GM18870 (cell line): Measurements from ENCODE around the gene HOGA1.
"Not testable (repeated sequence)": the region's sequence is repeated elsewhere in the genome, so short reads cannot be mapped to it uniquely, and the experiment has no call there.

Experiments
- ATAC-seq: cut with Tn5 transposase; IDR thresholded peaks from one replicate; pipeline ENCODE4 v1.9.1; 2021; ENCODE audit warnings: moderate library complexity; ENCODE audit not compliant: unreplicated experiment

HOGA1 gene

DNA sequence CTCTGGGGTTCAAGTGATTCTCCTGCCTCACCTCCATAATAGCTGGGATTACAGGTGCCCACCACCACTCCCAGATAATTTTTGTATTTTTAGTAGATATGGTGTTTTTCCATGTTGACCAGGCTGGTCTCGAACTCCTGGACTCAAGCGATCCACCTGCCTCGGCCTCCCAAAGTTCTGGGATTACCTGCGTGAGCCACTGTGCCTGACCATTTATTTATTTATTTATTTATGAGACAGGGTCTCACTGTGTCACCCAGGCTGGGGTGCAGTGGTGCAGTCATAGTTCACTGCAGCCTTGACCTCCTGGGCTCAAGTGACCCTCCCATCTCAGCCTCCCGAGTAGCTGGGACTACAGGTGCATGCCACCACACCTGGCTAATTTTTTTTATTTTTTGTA lies 29.9 kb upstream of the HOGA1 start:
- not testable (repeated sequence) for ATAC-seq

GRCh38 chr10:97555541-97555940 lies 28.6 kb upstream of the HOGA1 start:
- ATAC-seq: not testable (repeated sequence)

GRCh38 chr10:97560731-97561381 lies 23.3 kb upstream of the HOGA1 start:
- ATAC-seq: not testable (repeated sequence)

DNA sequence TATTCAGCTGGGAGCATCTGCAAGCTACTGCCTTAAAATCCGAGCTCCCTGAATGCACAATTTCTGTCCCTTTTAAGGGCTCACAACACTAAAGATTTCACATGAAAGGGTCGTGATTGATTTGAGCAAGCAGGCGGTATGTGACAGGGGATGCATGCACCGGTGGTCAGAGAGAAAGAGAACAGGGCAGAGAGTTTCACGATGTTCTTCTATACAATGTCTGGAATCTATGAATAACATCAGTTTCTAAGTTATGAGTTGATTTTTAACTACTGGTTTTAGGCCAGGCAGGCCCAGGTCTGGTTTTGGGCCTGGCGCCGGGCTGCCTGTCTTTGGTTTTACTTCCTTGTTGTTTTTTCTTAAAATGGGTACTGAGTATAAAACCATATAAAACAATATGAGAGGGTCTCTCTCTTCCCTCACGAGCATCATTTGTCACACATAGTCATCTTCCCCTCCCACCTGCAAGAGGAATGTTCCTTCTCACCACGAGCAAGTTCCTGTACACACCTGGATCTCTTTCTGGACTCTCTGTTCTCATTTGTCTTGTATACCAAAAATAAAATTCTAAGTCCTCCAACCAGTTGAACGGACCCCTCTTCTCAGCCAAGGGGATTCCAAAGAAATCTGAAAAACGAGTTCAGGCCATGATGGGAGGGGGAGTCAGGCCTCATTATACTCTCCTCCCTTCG lies 22.7 kb upstream of the HOGA1 start:
- not testable (repeated sequence) for ATAC-seq

GRCh38 chr10:97562329-97562728 lies 21.9 kb upstream of the HOGA1 start:
- ATAC-seq: not testable (repeated sequence)

DNA sequence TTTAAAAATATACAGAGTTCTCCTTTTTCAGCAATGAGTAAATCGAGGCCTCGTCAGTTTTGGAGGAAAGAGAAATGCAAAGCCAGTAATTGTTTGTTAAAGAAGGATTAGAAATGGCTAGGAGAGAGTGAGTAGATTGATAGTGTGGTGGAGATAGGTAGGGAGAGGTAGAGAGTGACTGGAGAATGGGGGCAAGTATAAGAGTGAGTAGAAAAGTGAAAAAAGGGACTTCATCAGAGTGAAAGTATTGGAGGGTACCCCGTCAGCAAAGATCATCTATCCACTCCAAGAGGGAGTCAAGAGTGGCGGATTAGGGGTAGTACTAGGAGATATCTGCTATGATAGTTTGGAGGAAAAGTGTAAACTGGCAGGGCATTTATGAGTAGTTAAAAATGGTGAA lies 20.9 kb upstream of the HOGA1 start:
- ATAC-seq: no peak

DNA sequence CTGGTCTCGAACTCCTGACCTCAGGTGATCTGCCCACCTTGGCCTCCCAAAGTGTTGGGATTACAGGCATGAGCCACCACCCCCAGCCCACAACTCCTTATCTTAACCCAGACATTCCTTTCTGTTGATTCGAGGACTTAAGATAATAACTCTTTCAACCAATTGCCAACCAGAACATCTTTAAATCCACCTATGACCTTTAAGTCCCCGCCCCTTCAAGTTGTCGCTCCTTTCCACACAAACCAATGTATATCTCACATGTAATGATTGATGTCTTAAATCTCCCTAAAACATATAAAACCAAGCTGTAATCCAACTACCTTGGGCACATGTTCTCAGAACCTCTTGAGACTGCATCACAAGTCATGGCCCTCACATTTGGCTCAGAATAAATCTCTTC lies 19.4 kb upstream of the HOGA1 start:
- no peak for ATAC-seq

- no peak for ATAC-seq
Observed at GRCh38 chr10:97566336-97566996, 17.7 kb upstream of the HOGA1 start.

GRCh38 chr10:97567891-97568290 lies 16.3 kb upstream of the HOGA1 start:
- ATAC-seq: no peak

DNA sequence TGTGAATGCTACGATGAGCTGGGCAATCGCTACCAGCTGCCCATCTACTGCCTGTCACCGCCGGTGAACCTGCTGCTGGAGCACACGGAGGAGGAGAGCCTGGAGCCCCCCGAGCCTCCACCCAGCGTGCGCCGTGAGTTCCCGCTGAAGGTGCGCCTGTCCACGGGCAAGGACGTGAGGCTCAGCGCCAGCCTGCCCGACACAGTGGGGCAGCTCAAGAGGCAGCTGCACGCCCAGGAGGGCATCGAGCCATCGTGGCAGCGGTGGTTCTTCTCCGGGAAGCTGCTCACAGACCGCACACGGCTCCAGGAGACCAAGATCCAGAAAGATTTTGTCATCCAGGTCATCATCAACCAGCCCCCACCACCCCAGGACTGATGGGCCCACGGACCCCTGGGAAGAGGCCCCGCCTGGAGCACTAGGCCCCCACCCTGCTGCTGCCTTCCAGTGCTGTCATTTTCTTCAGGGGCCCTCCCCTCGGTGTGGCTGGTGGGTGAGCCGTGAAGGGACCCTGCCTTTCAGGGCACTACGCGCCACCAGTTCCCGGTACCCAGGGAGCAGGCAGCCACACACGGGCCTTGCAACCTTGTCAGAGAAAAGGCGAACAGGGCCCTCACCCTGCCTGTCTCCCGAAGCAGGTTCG lies 13.9 kb upstream of the HOGA1 start:
- no peak for ATAC-seq

DNA sequence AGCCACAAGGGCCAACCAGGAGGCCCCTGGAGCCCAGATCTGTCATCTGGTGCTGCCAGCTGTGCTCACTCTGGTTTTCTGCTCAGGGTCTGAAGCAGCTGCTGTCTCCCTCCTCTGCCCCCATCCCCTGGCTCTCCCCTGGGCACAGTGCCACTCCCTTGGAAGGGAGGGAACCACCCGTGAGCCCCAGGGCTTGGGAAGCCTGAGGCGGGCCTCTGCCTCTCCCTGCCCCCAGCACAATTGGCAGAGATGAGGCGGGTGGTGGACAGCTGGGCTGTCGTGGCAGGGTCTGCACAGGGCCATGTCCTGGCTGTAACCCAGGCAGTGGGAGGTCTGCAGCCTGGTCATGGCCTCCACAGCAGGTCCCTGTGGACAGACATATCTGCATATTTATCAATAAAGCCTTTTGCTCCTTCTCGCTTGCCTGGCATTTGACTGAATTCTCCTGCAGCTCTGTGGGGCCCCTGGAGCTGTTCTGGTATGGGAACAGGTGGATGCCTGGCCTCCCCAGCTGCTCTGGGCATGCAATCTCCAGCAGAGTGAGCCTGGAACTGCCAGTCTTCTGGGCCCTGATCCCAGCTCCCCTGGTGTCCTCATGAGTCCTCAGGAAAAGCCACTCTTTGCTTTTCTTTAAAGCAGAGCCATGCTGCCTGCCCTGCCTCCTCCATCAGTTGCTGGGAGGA lies 13.3 kb upstream of the HOGA1 start:
- no peak for ATAC-seq

DNA sequence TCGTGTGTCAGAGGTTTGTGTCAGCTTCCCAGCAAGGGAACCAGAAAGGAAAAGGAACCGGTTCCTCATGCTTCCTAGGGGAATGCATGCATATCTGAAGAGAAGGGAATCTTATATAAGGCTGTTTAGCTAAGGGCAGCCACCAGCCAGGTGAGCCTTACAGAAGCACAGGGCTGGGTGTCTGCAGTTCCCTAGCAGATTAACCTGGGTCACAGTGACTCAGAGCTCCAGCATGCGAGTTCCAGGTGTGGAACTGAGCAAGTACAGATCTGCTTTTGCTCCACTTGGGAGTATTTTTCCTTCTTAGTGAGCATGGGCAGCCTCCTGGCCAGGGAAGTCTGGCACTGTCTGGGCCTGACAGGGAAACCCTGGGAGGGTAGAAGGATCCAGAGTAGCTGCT lies 12.6 kb upstream of the HOGA1 start:
- no peak for ATAC-seq

DNA sequence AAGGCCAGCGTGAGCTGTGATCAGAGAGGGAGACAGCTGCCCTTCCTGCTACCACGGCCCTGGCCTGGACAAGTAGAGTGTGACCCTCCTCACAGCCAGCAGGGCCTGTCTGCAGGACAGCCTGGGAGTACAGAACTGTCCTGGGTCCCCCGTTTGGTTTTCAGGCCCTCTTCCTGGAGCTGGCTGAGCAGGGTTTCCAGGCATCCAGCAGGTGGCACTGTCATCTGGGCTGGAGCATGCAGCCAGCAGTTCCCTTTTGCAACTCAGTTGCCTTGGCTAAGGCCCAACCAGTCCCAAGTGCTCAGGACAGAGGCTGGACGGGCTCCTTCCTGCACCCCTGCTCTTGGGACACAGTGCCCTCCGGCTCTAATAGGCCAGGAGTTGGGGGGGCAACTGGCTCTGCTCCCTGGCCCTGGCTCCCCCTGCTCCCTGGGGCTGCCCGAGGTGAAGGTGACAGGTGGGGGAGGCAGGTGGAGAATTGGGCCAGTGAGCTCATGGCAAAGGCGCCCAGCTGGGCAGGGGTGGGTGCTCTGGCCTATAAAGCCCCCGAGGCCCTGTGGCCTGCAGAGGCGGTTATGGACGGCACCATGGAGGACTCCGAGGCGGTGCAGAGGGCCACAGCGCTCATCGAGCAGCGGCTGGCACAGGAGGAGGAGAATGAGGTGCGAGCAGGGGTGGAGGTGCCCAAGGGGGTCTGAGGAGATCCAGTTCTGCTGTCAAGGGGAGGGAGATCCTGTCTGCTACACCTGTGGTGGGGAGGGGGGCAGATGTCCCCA lies 11.8 kb upstream of the HOGA1 start, which contains the start of gene ANKRD2:
TSS of gene ANKRD2 (plus strand) at position 566 of the 776 bp plus-strand sequence. CDS start at position 576, 10 bp downstream.
- no peak for ATAC-seq

DNA sequence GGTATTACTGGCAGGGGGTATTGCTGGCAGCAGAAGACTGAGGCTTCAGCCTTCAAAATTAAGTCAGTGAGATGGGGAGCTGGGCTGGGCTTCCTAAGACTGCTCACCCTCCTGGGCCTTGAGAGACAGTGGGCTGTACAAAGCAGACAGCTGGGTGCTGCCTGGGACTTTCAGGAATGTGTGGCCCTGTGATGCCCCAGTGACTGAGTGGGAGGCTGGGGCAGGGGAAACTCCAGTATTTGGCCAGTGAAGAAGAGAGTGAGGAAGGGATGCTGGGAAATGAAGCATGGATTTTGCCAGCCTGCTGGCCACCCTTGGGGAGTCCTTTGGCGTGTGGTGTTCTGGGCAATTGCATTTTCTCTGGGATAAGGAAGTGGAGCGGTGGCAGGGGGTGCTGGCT lies 11.2 kb upstream of the HOGA1 start:
- ATAC-seq: no peak

DNA sequence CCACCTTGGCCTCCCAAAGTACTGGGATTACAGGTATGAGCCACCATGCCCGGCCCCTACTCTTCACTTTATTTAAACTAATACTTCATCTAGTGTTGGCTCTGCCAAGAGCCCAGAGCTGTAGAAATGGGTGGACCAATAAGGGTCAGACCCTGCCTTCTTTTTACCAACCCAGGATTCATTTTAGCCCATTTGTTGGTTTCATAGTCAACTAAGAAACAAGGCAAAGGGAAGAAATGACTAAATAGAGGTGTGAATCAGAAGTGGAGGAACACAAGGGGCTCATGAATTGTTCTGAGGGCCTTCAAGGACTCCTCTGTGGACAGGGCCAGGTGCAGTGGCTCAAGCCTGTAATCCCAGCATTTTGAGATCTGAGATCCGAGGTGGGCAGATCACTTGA lies 10.5 kb upstream of the HOGA1 start:
- no peak for ATAC-seq

- ATAC-seq: no peak
Observed at GRCh38 chr10:97574374-97575126, 9.6 kb upstream of the HOGA1 start.

DNA sequence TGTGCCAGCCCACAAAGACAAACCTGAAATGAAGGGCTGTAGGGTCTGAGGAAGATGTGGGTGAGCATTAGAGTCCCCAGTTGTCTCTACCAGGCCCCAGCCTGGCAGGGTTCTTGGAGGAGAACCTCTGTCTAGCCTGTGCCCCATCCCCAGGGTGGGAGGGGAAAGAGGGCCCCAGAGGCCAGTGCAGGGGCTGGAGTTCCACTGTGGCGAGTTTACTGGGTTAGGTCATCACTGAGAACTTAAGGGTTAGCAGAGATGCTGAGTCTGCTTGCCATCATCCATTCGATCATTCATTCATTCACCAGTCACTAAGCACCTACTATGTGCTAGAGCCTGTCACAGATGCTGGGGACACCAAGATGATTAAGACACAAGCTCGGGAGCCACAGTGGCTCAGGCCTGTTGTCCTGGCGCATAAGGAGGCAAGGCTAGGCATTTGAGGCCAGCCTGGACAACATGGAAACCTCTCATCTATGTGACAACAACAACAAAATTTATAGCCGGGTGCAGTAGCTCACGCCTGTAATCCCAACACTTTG lies 9.0 kb upstream of the HOGA1 start:
- no peak for ATAC-seq

DNA sequence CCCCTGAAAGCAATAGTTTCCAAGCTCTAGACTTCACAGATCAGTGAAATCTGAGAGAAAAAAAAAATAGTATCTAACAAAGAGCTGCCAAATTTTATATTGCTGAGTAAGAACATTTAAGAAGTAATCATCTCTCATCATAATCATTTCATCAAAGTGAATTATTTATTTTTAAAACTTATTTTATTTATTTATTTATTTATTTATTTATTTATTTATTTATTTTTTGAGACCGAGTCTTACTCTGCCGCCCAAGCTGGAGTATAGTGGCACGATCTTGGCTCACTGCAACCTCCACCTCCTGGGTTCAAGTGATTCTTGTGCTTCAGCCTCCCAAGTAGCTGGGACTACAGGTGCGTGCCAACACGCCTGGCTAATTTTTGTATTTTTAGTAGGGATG lies 7.7 kb upstream of the HOGA1 start:
- not testable (repeated sequence) for ATAC-seq

DNA sequence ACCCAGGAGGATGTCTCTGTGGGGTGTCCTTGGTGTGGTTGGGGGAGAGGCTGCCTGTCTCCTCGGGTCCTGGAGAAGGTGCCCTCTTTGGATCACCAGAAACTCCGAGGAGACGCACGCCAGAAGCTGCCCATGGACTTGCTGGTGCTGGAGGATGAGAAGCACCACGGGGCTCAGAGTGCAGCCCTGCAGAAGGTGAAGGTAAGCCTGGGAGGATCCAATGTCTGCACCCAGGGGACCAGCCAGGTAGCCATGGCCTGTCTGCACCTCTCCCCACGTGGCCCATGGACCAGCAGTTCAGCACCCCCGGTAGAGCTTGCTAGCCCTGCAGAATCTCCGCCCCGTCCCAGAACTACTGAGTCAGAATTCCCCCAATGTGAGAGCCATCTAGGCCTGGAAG lies 6.5 kb upstream of the HOGA1 start:
- ATAC-seq: no peak
